HL-60 (cell line): ENCODE measurements around the gene SHH.

Experiments
- DNase-seq, 2 experiments: peaks; one replicate each; pipeline ENCODE4 v3.0.0-alpha.2; 2010 to 2020; ENCODE audit warnings: low read depth in 1 of 2, low spot score in 1 of 2
- H3K27ac ChIP-seq: fragments of 250-450 bp; sonication (Bioruptor Pico); replicated peaks from 2 replicates; pipeline ENCODE4 v1.5.1; 2020; ENCODE audit warnings: mild to moderate bottlenecking, moderate library complexity
- H3K27me3 ChIP-seq: fragments of 250-450 bp; sonication (Bioruptor Pico); 2 replicates; pipeline ENCODE4 v1.5.1; 2021; ENCODE audit warnings: mild to moderate bottlenecking, moderate library complexity; ENCODE audit not compliant: insufficient read depth, poor library complexity, severe bottlenecking
- H3K4me3 ChIP-seq: replicated peaks from 2 replicates; pipeline ENCODE4 v1.5.1; 2011; ENCODE audit warnings: mild to moderate bottlenecking, control low read depth, low read length; ENCODE audit not compliant: insufficient read depth
- GABPA ChIP-seq: IDR thresholded peaks from 2 replicates; pipeline ENCODE4 v1.6.1; 2012; ENCODE audit warnings: low read depth
- POLR2AphosphoS5 ChIP-seq: IDR thresholded peaks from 2 replicates; pipeline ENCODE4 v1.6.1; 2012; ENCODE audit warnings: low read depth
- SPI1 ChIP-seq: IDR thresholded peaks from 2 replicates; pipeline ENCODE4 v1.6.1; 2012; ENCODE audit warnings: low read depth, mild to moderate bottlenecking, borderline replicate concordance
- TF ChIP-seq, protein P1 (sequence below): IDR thresholded peaks from one replicate; pipeline ENCODE4 v1.5.1; 2011; ENCODE audit warnings: low read length, control low read depth, inconsistent platforms; ENCODE audit not compliant: insufficient read depth
- TF ChIP-seq, protein P2 (sequence below): IDR thresholded peaks from 2 replicates; pipeline ENCODE4 v1.6.1; 2012; ENCODE audit warnings: low read depth; ENCODE audit not compliant: insufficient replicate concordance

SHH gene

GRCh38 chr7:155756322-155756721 lies 55.9 kb downstream of the SHH start:
- no peak for DNase-seq
- H3K4me3 ChIP-seq = no peak overlapping the region

GRCh38 chr7:155755026-155755425 lies 57.2 kb downstream of the SHH start:
- TF ChIP-seq SPI1 (no peak), POLR2AphosphoS5 (no peak), GABPA (no peak)
- TF ChIP-seq, protein P1, sequence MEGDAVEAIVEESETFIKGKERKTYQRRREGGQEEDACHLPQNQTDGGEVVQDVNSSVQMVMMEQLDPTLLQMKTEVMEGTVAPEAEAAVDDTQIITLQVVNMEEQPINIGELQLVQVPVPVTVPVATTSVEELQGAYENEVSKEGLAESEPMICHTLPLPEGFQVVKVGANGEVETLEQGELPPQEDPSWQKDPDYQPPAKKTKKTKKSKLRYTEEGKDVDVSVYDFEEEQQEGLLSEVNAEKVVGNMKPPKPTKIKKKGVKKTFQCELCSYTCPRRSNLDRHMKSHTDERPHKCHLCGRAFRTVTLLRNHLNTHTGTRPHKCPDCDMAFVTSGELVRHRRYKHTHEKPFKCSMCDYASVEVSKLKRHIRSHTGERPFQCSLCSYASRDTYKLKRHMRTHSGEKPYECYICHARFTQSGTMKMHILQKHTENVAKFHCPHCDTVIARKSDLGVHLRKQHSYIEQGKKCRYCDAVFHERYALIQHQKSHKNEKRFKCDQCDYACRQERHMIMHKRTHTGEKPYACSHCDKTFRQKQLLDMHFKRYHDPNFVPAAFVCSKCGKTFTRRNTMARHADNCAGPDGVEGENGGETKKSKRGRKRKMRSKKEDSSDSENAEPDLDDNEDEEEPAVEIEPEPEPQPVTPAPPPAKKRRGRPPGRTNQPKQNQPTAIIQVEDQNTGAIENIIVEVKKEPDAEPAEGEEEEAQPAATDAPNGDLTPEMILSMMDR = no peak
- TF ChIP-seq, protein P2, sequence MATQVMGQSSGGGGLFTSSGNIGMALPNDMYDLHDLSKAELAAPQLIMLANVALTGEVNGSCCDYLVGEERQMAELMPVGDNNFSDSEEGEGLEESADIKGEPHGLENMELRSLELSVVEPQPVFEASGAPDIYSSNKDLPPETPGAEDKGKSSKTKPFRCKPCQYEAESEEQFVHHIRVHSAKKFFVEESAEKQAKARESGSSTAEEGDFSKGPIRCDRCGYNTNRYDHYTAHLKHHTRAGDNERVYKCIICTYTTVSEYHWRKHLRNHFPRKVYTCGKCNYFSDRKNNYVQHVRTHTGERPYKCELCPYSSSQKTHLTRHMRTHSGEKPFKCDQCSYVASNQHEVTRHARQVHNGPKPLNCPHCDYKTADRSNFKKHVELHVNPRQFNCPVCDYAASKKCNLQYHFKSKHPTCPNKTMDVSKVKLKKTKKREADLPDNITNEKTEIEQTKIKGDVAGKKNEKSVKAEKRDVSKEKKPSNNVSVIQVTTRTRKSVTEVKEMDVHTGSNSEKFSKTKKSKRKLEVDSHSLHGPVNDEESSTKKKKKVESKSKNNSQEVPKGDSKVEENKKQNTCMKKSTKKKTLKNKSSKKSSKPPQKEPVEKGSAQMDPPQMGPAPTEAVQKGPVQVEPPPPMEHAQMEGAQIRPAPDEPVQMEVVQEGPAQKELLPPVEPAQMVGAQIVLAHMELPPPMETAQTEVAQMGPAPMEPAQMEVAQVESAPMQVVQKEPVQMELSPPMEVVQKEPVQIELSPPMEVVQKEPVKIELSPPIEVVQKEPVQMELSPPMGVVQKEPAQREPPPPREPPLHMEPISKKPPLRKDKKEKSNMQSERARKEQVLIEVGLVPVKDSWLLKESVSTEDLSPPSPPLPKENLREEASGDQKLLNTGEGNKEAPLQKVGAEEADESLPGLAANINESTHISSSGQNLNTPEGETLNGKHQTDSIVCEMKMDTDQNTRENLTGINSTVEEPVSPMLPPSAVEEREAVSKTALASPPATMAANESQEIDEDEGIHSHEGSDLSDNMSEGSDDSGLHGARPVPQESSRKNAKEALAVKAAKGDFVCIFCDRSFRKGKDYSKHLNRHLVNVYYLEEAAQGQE = no peak
- Histone ChIP-seq H3K27ac (no peak overlapping the region), H3K27me3 (no peaks in the 10 kb centered on the region), H3K4me3 (no peak overlapping the region)
- DNase-seq = no peak

More at GRCh38 chr7:155756322-155756721, 55.9 kb downstream of the SHH start:
- Histone ChIP-seq H3K27ac (no peak overlapping the region), H3K27me3 (no peaks in the 10 kb centered on the region)
- TF ChIP-seq, protein P1 = no peak
- TF ChIP-seq, protein P2 = no peak
- TF ChIP-seq GABPA (no peak), SPI1 (no peak), POLR2AphosphoS5 (no peak)

- H3K27me3 ChIP-seq = no peaks in the 10 kb centered on the region
- TF ChIP-seq SPI1 (no peak), POLR2AphosphoS5 (no peak), GABPA (no peak)
- TF ChIP-seq, protein P1 = no peak
- TF ChIP-seq, protein P2 = no peak
- DNase-seq = no peak
- no peak overlapping the region for H3K4me3 ChIP-seq
- H3K27ac ChIP-seq = no peak overlapping the region
Measured at GRCh38 chr7:155754165-155754564, 58.1 kb downstream of the SHH start.
